HEK293 (cell line): ENCODE results near the gene NAA20.

Experiments
- ZNF621 ChIP-seq: fragments of 450-650 bp; formaldehyde crosslinking; IDR thresholded peaks from 2 replicates; pipeline ENCODE4 v1.5.1; 2017; ENCODE audit warnings: missing biosample characterization, missing genetic modification characterization
- TF ChIP-seq, protein P1 (sequence below): fragments of 450-650 bp; formaldehyde crosslinking; IDR thresholded peaks from 2 replicates; pipeline ENCODE4 v1.5.1; 2016; ENCODE audit warnings: missing biosample characterization, missing genetic modification characterization
- TF ChIP-seq, protein P2 (sequence below): fragments of 450-650 bp; formaldehyde crosslinking; IDR thresholded peaks from 2 replicates; pipeline ENCODE4 v1.5.1; 2016; ENCODE audit warnings: missing biosample characterization, missing genetic modification characterization

DNA sequence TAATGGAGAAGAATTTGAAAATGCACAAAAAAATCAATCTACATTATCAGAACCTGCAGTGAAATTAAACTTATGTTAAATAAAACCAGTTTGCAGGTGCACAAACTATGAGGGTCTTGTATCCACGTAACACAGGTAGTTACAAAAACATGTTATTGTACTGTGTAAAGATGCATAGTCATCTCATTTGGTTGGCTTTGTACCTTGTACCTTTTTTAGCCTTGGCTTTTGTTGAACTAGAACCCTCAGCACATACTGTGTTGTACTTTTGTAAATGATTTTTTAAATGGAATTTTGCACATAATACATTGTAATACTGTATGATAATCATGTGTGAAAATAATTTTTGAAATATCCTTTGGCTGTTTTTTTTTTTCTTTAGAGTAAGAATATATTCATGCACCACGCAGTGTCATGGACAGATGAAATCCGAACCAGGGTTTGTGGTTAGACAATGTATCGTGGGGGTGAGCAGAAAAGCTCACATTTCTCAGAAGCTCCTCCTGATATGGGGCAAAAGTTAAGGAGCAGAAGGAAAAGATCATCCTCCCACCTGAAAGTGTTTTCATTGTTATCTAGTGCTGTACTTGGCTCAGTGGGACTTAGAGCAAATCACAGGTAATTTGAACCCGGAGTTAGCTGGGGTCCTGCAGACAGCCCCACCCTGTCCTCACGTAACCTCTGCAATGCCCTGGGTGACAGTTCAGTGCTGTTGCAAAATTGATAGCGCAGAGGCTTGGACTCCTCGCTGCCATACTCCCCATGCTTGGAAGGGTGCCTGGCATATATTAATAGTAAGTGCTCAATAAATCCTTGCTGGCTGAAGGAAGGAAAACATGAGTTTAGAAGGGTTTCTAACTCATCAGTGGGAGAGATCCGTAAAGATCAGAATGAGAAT lies 14.8 kb upstream of the NAA20 start:
- TF ChIP-seq ZNF621 (tag by site-specific recombination) = no peak
- TF ChIP-seq, protein P1, sequence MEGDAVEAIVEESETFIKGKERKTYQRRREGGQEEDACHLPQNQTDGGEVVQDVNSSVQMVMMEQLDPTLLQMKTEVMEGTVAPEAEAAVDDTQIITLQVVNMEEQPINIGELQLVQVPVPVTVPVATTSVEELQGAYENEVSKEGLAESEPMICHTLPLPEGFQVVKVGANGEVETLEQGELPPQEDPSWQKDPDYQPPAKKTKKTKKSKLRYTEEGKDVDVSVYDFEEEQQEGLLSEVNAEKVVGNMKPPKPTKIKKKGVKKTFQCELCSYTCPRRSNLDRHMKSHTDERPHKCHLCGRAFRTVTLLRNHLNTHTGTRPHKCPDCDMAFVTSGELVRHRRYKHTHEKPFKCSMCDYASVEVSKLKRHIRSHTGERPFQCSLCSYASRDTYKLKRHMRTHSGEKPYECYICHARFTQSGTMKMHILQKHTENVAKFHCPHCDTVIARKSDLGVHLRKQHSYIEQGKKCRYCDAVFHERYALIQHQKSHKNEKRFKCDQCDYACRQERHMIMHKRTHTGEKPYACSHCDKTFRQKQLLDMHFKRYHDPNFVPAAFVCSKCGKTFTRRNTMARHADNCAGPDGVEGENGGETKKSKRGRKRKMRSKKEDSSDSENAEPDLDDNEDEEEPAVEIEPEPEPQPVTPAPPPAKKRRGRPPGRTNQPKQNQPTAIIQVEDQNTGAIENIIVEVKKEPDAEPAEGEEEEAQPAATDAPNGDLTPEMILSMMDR (tag by site-specific recombination) = no peak
- TF ChIP-seq, protein P2, sequence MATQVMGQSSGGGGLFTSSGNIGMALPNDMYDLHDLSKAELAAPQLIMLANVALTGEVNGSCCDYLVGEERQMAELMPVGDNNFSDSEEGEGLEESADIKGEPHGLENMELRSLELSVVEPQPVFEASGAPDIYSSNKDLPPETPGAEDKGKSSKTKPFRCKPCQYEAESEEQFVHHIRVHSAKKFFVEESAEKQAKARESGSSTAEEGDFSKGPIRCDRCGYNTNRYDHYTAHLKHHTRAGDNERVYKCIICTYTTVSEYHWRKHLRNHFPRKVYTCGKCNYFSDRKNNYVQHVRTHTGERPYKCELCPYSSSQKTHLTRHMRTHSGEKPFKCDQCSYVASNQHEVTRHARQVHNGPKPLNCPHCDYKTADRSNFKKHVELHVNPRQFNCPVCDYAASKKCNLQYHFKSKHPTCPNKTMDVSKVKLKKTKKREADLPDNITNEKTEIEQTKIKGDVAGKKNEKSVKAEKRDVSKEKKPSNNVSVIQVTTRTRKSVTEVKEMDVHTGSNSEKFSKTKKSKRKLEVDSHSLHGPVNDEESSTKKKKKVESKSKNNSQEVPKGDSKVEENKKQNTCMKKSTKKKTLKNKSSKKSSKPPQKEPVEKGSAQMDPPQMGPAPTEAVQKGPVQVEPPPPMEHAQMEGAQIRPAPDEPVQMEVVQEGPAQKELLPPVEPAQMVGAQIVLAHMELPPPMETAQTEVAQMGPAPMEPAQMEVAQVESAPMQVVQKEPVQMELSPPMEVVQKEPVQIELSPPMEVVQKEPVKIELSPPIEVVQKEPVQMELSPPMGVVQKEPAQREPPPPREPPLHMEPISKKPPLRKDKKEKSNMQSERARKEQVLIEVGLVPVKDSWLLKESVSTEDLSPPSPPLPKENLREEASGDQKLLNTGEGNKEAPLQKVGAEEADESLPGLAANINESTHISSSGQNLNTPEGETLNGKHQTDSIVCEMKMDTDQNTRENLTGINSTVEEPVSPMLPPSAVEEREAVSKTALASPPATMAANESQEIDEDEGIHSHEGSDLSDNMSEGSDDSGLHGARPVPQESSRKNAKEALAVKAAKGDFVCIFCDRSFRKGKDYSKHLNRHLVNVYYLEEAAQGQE (tag by site-specific recombination) = no peak
